Measurements from ENCODE around the gene COL5A3. TPM values are rescaled to one million over a fixed set of nuclear protein-coding genes. Genes with fewer than 3 reads are reported as not detected.

The COL5A3 gene
- total RNA-seq, 4 donors from 2014 or later, result 9.8 to 30.8 (median 25.2) TPM

DNA sequence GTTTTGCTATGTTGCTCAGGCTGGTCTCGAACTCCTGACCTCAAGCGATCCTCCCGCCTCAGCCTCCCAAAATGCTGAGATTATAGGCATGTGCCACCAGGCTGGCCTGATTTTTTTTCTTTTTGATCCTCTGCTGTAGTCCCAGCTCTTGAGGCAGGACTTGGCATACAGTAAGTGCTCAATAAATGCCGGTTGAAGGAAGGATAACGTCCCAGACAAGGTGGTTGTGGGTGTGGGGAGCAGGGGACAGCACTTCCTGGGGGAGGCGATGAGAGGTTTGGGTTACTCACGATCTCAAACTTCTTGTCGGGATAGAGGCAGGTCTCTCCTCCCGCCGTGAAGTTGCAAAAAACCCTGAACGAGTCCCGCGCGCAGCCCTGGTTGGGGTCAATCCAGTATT is 44.3 kb downstream of the COL5A3 start:
- TF ChIP-seq EP300 (IDR thresholded peaks at IDR 0.05) (no peak), POLR2AphosphoS5 (IDR thresholded peaks at IDR 0.05) (no peak), POLR2A (IDR thresholded peaks at IDR 0.05) (no peak)
- TF ChIP-seq, protein P1, sequence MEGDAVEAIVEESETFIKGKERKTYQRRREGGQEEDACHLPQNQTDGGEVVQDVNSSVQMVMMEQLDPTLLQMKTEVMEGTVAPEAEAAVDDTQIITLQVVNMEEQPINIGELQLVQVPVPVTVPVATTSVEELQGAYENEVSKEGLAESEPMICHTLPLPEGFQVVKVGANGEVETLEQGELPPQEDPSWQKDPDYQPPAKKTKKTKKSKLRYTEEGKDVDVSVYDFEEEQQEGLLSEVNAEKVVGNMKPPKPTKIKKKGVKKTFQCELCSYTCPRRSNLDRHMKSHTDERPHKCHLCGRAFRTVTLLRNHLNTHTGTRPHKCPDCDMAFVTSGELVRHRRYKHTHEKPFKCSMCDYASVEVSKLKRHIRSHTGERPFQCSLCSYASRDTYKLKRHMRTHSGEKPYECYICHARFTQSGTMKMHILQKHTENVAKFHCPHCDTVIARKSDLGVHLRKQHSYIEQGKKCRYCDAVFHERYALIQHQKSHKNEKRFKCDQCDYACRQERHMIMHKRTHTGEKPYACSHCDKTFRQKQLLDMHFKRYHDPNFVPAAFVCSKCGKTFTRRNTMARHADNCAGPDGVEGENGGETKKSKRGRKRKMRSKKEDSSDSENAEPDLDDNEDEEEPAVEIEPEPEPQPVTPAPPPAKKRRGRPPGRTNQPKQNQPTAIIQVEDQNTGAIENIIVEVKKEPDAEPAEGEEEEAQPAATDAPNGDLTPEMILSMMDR (IDR thresholded peaks at IDR 0.05), result no peak
- ATAC-seq, result no peak
- H3K27ac ChIP-seq, result no peak overlapping the region
- peaks cover 80% of the 10 kb centered on the region for H3K27me3 ChIP-seq
- no peak overlapping the region for H3K4me3 ChIP-seq
- H3K4me1 ChIP-seq, result no peaks in the 10 kb centered on the region
- 86% methylated on average over 3 of the region's 14 CpGs; no CpG with 5 or more reads in 1 of the 2 donors for WGBS, 2 donors (ENCODE audit: low coverage in 1 of 2)
- peaks cover 0 to 68% of the 10 kb centered on the region in 2 donors for H3K36me3 ChIP-seq
- H3K9me3 ChIP-seq, result no peaks in the 10 kb centered on the region

GRCh38 chr19:9962623-9963290 is 47.5 kb downstream of the COL5A3 start:
- Histone ChIP-seq H3K9me3 (no peaks in the 10 kb centered on the region), H3K4me3 (no peak overlapping the region), H3K27ac (no peak overlapping the region), H3K4me1 (no peaks in the 10 kb centered on the region), H3K36me3 (peaks cover 0 to 51% of the 10 kb centered on the region in 2 donors), H3K27me3 (peaks cover 80% of the 10 kb centered on the region)
- WGBS, 2 donors (ENCODE audit: low coverage in 1 of 2), result 40% methylated on average over 1 of the region's 7 CpGs; no CpG with 5 or more reads in 1 of the 2 donors
- no peak for ATAC-seq
- TF ChIP-seq, protein P1 (IDR thresholded peaks at IDR 0.05), result no peak
- no peak for TF ChIP-seq POLR2AphosphoS5 (IDR thresholded peaks at IDR 0.05)
- TF ChIP-seq POLR2A (IDR thresholded peaks at IDR 0.05), result no peak
- TF ChIP-seq EP300 (IDR thresholded peaks at IDR 0.05), result no peak

DNA sequence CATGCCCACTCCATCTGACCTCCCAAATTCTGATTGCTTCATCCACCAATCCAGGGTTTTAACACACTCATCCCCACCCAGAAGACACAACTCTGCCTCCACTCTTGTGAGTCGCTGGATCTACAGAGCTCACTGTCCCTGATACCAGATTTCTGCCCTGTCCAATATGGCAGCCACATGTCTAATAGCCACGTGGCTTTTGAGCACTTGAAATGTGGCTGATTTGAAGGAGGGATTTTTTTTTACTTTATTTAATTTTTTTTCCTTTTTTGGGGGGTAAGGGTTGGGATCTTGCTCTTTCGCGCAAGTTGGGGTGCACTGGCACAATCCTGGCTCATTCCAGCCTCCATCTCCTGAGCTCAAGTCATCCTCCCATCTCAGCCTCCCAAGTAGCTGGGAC is 49.2 kb downstream of the COL5A3 start:
- no peak for ATAC-seq
- 88 to 90% methylated on average over 2 to 4 of the region's 4 CpGs for WGBS, 2 donors (ENCODE audit: low coverage in 1 of 2)
- Histone ChIP-seq H3K27me3 (peaks cover 71% of the 10 kb centered on the region), H3K27ac (no peak overlapping the region), H3K9me3 (no peaks in the 10 kb centered on the region), H3K4me3 (no peak overlapping the region), H3K36me3 (peaks cover 0 to 42% of the 10 kb centered on the region in 2 donors), H3K4me1 (no peaks in the 10 kb centered on the region)
- no peak for TF ChIP-seq POLR2A (IDR thresholded peaks at IDR 0.05)
- TF ChIP-seq EP300 (IDR thresholded peaks at IDR 0.05), result no peak
- no peak for TF ChIP-seq POLR2AphosphoS5 (IDR thresholded peaks at IDR 0.05)
- TF ChIP-seq, protein P1 (IDR thresholded peaks at IDR 0.05), result no peak

DNA sequence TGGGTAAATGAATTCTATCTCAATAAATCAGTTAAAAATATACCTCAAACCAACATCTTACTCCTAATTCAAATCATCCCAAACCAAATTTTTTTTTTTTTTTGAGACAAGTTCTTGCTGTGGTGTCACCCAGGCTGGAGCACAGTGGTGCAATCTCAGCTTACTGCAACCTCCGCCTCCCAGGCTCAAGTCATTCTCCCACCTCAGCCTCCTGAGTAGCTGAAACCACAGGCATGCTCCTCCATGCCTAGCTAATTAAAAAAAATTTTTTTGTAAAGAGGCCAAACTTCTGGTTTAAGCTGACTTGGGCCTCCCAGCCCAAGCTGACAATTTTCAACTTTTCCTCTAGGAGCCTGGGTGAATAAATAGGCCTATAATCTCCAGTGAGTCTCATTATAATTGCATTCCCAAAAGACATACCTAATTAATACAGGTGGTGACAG is 51.9 kb downstream of the COL5A3 start:
- no peak overlapping the region for H3K27ac ChIP-seq
- H3K9me3 ChIP-seq, result no peaks in the 10 kb centered on the region
- H3K27me3 ChIP-seq, result peaks cover 51% of the 10 kb centered on the region
- no peaks in the 10 kb centered on the region for H3K4me1 ChIP-seq
- ATAC-seq, result no peak
- 80 to 100% methylated on average over 1 of the region's 1 CpG for WGBS, 2 donors (ENCODE audit: low coverage in 1 of 2)
- H3K4me3 ChIP-seq, result no peak overlapping the region
- peaks cover 0 to 27% of the 10 kb centered on the region in 2 donors for H3K36me3 ChIP-seq
- TF ChIP-seq, protein P1 (IDR thresholded peaks at IDR 0.05), result no peak
- TF ChIP-seq POLR2A (IDR thresholded peaks at IDR 0.05), result no peak
- no peak for TF ChIP-seq EP300 (IDR thresholded peaks at IDR 0.05)
- TF ChIP-seq POLR2AphosphoS5 (IDR thresholded peaks at IDR 0.05), result no peak

- 62 to 76% methylated on average over 3 of the region's 3 CpGs for WGBS, 2 donors (ENCODE audit: low coverage in 1 of 2)
- H3K4me1 ChIP-seq, result no peaks in the 10 kb centered on the region
- TF ChIP-seq POLR2A (IDR thresholded peaks at IDR 0.05) (no peak), EP300 (IDR thresholded peaks at IDR 0.05) (no peak), POLR2AphosphoS5 (IDR thresholded peaks at IDR 0.05) (no peak)
- TF ChIP-seq, protein P1 (IDR thresholded peaks at IDR 0.05), result no peak
Measured at GRCh38 chr19:9956956-9957355, 53.3 kb downstream of the COL5A3 start.

More at GRCh38 chr19:9956956-9957355, 53.3 kb downstream of the COL5A3 start:
- Histone ChIP-seq H3K4me3 (no peak overlapping the region), H3K9me3 (no peaks in the 10 kb centered on the region), H3K36me3 (peaks cover 0 to 13% of the 10 kb centered on the region in 2 donors), H3K27me3 (peaks cover 36% of the 10 kb centered on the region), H3K27ac (no peak overlapping the region)
- no peak for ATAC-seq

Data from gastroesophageal sphincter (tissue), 4 donors.